Hepatocyte (in vitro differentiated cells): Measurements from ENCODE around the gene RELT.

Experiments used
- EZH2 ChIP-seq: fragments of 200-600 bp; sonication (generic); IDR thresholded peaks from 2 replicates; pipeline ENCODE4 v1.6.1; 2016; ENCODE audit warnings: antibody characterized with exemption, mild to moderate bottlenecking, borderline replicate concordance
- EZH2phosphoT487 ChIP-seq: fragments of 200-600 bp; sonication (generic); IDR thresholded peaks from one replicate; pipeline ENCODE4 v1.6.1; 2018; ENCODE audit warnings: antibody characterized with exemption, mild to moderate bottlenecking, low read depth, moderate library complexity; ENCODE audit not compliant: unreplicated experiment, severe bottlenecking
- TF ChIP-seq, protein P1 (sequence below): fragments of 200-600 bp; sonication (generic); IDR thresholded peaks from 2 replicates; pipeline ENCODE4 v1.5.1; 2016; ENCODE audit warnings: antibody characterized with exemption, mild to moderate bottlenecking; ENCODE audit not compliant: poor library complexity

DNA sequence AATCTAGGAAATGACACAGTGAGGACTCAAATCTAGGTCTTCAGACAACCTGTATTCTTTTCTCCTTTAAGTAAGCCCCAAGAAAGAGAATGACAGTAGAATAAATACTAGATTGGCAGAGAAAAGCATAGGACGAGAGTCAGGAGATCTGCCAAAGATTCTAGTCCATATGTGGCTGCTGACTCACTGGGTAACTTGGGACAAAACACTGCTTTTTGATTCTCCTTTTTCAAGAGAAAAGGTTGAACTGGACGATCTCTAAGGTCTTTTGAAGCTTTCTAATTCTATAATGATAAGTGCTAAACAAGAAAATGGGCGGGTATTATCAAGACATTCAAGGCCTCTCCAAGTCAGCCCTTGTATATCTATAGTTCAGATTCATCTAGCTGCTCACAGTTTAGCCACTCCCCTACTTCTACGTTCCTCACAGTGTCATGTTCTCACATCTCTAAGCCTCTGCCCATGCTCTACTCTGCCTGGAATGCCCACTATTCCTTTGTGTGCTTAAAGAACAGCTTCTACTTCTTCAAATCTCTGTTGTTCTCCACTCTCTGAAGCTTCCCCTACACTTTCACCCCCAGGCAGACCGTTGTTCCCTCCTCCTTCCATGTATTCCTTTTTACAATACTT, 53.0 kb downstream of the RELT start:
- TF ChIP-seq, protein P1, sequence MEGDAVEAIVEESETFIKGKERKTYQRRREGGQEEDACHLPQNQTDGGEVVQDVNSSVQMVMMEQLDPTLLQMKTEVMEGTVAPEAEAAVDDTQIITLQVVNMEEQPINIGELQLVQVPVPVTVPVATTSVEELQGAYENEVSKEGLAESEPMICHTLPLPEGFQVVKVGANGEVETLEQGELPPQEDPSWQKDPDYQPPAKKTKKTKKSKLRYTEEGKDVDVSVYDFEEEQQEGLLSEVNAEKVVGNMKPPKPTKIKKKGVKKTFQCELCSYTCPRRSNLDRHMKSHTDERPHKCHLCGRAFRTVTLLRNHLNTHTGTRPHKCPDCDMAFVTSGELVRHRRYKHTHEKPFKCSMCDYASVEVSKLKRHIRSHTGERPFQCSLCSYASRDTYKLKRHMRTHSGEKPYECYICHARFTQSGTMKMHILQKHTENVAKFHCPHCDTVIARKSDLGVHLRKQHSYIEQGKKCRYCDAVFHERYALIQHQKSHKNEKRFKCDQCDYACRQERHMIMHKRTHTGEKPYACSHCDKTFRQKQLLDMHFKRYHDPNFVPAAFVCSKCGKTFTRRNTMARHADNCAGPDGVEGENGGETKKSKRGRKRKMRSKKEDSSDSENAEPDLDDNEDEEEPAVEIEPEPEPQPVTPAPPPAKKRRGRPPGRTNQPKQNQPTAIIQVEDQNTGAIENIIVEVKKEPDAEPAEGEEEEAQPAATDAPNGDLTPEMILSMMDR, result no peak
- TF ChIP-seq EZH2, result no peak
- no peak for TF ChIP-seq EZH2phosphoT487
